Measurements from ENCODE around the gene FAIM2.

DNA sequence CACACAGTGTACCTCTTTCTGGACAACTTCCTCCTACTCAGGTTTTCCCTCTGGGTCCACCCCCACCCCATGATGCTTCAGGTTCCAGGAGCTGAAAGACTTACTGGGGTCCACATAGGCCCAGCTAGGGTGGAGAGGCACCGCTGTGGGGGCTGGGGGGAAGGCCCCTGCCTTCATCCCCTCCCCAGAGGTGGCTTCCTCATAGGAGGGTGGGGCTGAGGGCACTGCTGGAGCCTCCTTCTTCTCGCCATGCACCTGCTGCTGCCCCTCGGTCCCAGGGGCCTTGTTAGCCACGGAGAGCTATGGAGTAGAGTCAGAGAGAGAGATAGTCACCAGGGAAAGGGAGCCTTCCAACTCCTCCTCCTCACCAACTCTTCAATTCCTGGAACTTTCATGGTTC lies 2.7 kb downstream of the FAIM2 start:
- TF ChIP-seq, protein P1, sequence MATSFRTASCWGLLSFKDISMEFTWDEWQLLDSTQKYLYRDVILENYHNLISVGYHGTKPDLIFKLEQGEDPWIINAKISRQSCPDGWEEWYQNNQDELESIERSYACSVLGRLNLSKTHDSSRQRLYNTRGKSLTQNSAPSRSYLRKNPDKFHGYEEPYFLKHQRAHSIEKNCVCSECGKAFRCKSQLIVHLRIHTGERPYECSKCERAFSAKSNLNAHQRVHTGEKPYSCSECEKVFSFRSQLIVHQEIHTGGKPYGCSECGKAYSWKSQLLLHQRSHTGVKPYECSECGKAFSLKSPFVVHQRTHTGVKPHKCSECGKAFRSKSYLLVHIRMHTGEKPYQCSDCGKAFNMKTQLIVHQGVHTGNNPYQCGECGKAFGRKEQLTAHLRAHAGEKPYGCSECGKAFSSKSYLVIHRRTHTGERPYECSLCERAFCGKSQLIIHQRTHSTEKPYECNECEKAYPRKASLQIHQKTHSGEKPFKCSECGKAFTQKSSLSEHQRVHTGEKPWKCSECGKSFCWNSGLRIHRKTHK (tag by site-specific recombination; IDR thresholded peaks at IDR 0.05), result no peak
- TF ChIP-seq, protein P2, sequence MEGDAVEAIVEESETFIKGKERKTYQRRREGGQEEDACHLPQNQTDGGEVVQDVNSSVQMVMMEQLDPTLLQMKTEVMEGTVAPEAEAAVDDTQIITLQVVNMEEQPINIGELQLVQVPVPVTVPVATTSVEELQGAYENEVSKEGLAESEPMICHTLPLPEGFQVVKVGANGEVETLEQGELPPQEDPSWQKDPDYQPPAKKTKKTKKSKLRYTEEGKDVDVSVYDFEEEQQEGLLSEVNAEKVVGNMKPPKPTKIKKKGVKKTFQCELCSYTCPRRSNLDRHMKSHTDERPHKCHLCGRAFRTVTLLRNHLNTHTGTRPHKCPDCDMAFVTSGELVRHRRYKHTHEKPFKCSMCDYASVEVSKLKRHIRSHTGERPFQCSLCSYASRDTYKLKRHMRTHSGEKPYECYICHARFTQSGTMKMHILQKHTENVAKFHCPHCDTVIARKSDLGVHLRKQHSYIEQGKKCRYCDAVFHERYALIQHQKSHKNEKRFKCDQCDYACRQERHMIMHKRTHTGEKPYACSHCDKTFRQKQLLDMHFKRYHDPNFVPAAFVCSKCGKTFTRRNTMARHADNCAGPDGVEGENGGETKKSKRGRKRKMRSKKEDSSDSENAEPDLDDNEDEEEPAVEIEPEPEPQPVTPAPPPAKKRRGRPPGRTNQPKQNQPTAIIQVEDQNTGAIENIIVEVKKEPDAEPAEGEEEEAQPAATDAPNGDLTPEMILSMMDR (tag by site-specific recombination; IDR thresholded peaks at IDR 0.05), result no peak
- TF ChIP-seq OVOL3 (tag by site-specific recombination; IDR thresholded peaks at IDR 0.05), result no peak

All from HEK293 (cell line).